DOHH2 (cell line): ENCODE measurements around the gene ERVK3-1.

Experiments used
- EZH2phosphoT487 ChIP-seq: fragments of 200-600 bp; sonication (generic); IDR thresholded peaks from 2 replicates; pipeline ENCODE4 v1.6.1; 2017; ENCODE audit warnings: borderline replicate concordance, mild to moderate bottlenecking, antibody characterized with exemption, low read length, moderate library complexity, mixed read lengths
- TF ChIP-seq, protein P1 (sequence below): fragments of 200-600 bp; sonication (generic); IDR thresholded peaks from one replicate; pipeline ENCODE4 v1.5.1; 2014; ENCODE audit warnings: antibody characterized with exemption, mild to moderate bottlenecking, low read depth, low read length; ENCODE audit not compliant: poor library complexity, severe bottlenecking

DNA sequence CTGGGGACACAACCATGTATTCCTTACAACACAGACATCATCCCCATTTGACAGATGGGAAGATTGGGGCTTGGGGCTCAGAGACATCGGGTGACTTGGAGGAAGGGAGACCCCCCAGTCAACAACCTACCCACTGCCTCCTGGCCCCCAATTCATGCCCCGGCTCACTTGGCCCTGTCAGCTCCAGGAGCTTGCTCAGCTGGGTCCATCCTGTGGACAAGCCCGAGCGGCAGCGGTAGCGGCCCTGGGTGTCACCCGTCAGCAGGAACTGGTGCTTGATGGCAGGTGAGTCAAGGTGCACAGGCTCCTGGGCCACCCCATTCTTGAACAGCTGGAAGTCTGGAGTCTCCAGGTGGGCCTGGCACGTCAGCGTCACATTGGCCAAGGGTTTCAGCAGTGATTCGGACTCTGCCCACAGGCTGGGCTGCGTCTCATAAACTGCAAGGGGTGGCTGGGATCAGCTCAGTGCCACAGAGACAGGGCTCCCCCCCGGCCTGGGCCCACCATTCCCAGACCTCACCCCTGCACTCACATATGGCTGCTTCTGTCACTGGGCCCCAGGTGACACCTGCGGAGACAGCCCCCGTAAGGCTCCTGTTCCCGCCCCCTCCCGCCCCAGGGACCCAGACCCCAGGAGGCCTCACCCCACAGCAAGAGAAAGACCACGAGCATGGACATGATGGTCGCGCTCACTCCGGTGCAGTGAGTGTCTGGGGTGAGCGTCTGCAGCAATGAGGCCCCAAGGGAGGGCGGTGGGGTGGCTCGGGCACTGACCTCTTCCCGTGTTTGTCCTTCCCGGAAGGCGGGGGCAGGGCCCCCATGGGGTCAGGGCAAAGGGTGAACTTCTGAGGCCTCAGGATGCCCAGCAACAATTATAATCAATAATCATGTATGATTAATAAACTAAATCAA is 47.8 kb downstream of the ERVK3-1 start, which contains the start of gene A1BG:
- TF ChIP-seq, protein P1, sequence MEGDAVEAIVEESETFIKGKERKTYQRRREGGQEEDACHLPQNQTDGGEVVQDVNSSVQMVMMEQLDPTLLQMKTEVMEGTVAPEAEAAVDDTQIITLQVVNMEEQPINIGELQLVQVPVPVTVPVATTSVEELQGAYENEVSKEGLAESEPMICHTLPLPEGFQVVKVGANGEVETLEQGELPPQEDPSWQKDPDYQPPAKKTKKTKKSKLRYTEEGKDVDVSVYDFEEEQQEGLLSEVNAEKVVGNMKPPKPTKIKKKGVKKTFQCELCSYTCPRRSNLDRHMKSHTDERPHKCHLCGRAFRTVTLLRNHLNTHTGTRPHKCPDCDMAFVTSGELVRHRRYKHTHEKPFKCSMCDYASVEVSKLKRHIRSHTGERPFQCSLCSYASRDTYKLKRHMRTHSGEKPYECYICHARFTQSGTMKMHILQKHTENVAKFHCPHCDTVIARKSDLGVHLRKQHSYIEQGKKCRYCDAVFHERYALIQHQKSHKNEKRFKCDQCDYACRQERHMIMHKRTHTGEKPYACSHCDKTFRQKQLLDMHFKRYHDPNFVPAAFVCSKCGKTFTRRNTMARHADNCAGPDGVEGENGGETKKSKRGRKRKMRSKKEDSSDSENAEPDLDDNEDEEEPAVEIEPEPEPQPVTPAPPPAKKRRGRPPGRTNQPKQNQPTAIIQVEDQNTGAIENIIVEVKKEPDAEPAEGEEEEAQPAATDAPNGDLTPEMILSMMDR, result no peak
- TF ChIP-seq EZH2phosphoT487, result no peak
